B cell (primary cell): Measurements from ENCODE around the gene CCNL1. TPM values are rescaled to one million over a fixed set of nuclear protein-coding genes. Genes with fewer than 3 reads are reported as not detected.

ENCODE experiments used
- ATAC-seq: fragments of 200-7000 bp; cut with Tn5 transposase; one replicate; pipeline ENCODE4 v1.10.0; 2021; ENCODE audit warnings: low read depth, mild to moderate bottlenecking, moderate number of reproducible peaks, moderate library complexity
- CTCF ChIA-PET: fragments of 350-600 bp; sonication (Branson Sonifier 250); formaldehyde crosslinking; loops from one replicate; lab custom pipeline; 2021; ENCODE audit warnings: antibody characterized with exemption, inconsistent platforms; lab: Charles Lee
- POLR2A ChIA-PET: fragments of 350-600 bp; sonication (Branson Sonifier 250); formaldehyde crosslinking; loops from one replicate; lab custom pipeline; 2021; ENCODE audit warnings: antibody characterized with exemption; lab: Charles Lee
- DNase-seq: peaks from one replicate; pipeline ENCODE4 v3.0.0; 2013
- H2AFZ ChIP-seq: 2 replicates; pipeline ENCODE4 v1.6.1; 2012; ENCODE audit warnings: mild to moderate bottlenecking, low read depth, low read length; ENCODE audit not compliant: insufficient read depth, poor library complexity, severe bottlenecking
- H3K27ac ChIP-seq, 2 donors: 1 replicate in 1 of 2; 2 replicates in 1 of 2; pipeline ENCODE4 v1.5.1; 2012 to 2013; ENCODE audit warnings: low read length in 2 of 2, mild to moderate bottlenecking in 2 of 2, moderate library complexity in 1 of 2
- H3K27me3 ChIP-seq, 4 experiments: fragments of 200-600 bp in 1 of 4; sonication (generic) in 1 of 4; replicated peaks in 1 of 4; 1 replicate in 2 of 4; 2 replicates in 2 of 4; pipeline versions ENCODE4 v1.6.1 to v1.7.0; 2013 to 2016; ENCODE audit warnings: low read length in 3 of 4, mild to moderate bottlenecking in 2 of 4, mixed read lengths in 1 of 4, moderate library complexity in 1 of 4; ENCODE audit not compliant: insufficient read depth in 4 of 4, control insufficient read depth in 3 of 4; ENCODE audit errors: control extremely low read depth in 1 of 4
- H3K36me3 ChIP-seq, 2 experiments: replicated peaks in 1 of 2; 1 replicate in 1 of 2; 2 replicates in 1 of 2; pipeline versions ENCODE4 v1.6.1 to v1.7.1; 2013; ENCODE audit warnings: low read length in 1 of 2; ENCODE audit not compliant: insufficient read depth in 2 of 2, control insufficient read depth in 1 of 2; ENCODE audit errors: control extremely low read depth in 1 of 2, extremely low read depth in 1 of 2
- H3K4me1 ChIP-seq, 2 donors: fragments of 200-600 bp in 1 of 2; sonication (generic) in 1 of 2; 1 replicate in 1 of 2; 2 replicates in 1 of 2; pipeline versions ENCODE4 v1.5.1 to v1.6.1; 2013 to 2017; ENCODE audit warnings: low read length in 2 of 2; ENCODE audit not compliant: control insufficient read depth in 2 of 2, insufficient read depth in 2 of 2
- H3K4me2 ChIP-seq: replicated peaks from 2 replicates; pipeline ENCODE3; 2012; ENCODE audit warnings: mild to moderate bottlenecking, low read depth, low read length; ENCODE audit not compliant: poor library complexity, severe bottlenecking
- H3K4me3 ChIP-seq, 5 experiments: fragments of 200-600 bp in 1 of 5; sonication (generic) in 1 of 5; 1 replicate in 3 of 5; 2 replicates in 2 of 5; pipeline versions ENCODE4 v1.5.1 to v1.7.0; 2011 to 2016; ENCODE audit warnings: low read length in 4 of 5, mild to moderate bottlenecking in 4 of 5, low read depth in 2 of 5, control low read depth in 1 of 5, moderate library complexity in 1 of 5; ENCODE audit not compliant: insufficient read depth in 1 of 5; ENCODE audit errors: control extremely low read depth in 1 of 5, extremely low read depth in 1 of 5
- H3K79me2 ChIP-seq: fragments of 200-600 bp; sonication (generic); one replicate; pipeline ENCODE4 v1.6.0; 2016; ENCODE audit warnings: low read length; ENCODE audit not compliant: control insufficient read depth, insufficient read depth
- H3K9ac ChIP-seq: fragments of 200-600 bp; sonication (generic); 2 replicates; pipeline ENCODE4 v1.6.1; 2017; ENCODE audit warnings: mild to moderate bottlenecking, low read length, moderate library complexity
- H3K9me3 ChIP-seq, 3 donors: one replicate each; pipeline versions ENCODE4 v1.6.1 to v1.7.1; 2013; ENCODE audit warnings: low read length in 2 of 3; ENCODE audit not compliant: control insufficient read depth in 2 of 3, insufficient read depth in 1 of 3; ENCODE audit errors: control extremely low read depth in 1 of 3
- H4K20me1 ChIP-seq: 2 replicates; pipeline ENCODE4 v1.6.0; 2012; ENCODE audit warnings: mild to moderate bottlenecking, low read length; ENCODE audit not compliant: insufficient read depth, control insufficient read depth, poor library complexity, severe bottlenecking
- H3K27ac Mint-ChIP-seq: one replicate; pipeline ENCODE4 v1.8.0; 2021; ENCODE audit warnings: mixed read lengths
- H3K27me3 Mint-ChIP-seq: one replicate; pipeline ENCODE4 v1.8.0; 2021; ENCODE audit warnings: mixed read lengths
- H3K4me1 Mint-ChIP-seq: one replicate; pipeline ENCODE4 v1.8.0; 2021; ENCODE audit warnings: mixed read lengths
- H3K4me3 Mint-ChIP-seq: one replicate; pipeline ENCODE4 v1.8.0; 2021; ENCODE audit warnings: mixed read lengths
- H3K9me3 Mint-ChIP-seq: one replicate; pipeline ENCODE4 v1.8.0; 2022; ENCODE audit warnings: mixed read lengths; ENCODE audit not compliant: insufficient read depth
- CTCF ChIP-seq: fragments of 200-600 bp; IDR thresholded peaks from one replicate; pipeline ENCODE4 v1.8.0; 2022; ENCODE audit warnings: antibody characterized with exemption, mild to moderate bottlenecking
- EZH2 ChIP-seq: IDR thresholded peaks from 2 replicates; pipeline ENCODE4 v1.6.1; 2012; ENCODE audit warnings: borderline replicate concordance, low read depth, mild to moderate bottlenecking, moderate library complexity, low read length; ENCODE audit not compliant: insufficient read depth, poor library complexity, severe bottlenecking
- WGBS: methylation state at CpG from one replicate; pipeline ENCODE4 v1.1.5; 2013; ENCODE audit warnings: missing lambda C conversion rate; ENCODE audit not compliant: insufficient coverage; 5-methylcytosine and 5-hydroxymethylcytosine counted together
- intact Hi-C: fragments of 100-400 bp; cut with micrococcal nuclease; formaldehyde crosslinking; loops from one replicate; pipeline ENCODE4 v1.10.0; 2022
- polyA plus RNA-seq: library from polyadenylated mRNA; depleted of rRNA; stranded (reverse); fragments of >200 nt; gene quantifications from 2 replicates; pipeline ENCODE4 v1.2.3, GENCODE V29; 2012
- total RNA-seq, 2 donors: library from RNA; stranded (reverse); fragments of 120-200 nt in 1 of 2; gene quantifications; 1 replicate in 1 of 2; 2 replicates in 1 of 2; pipeline versions ENCODE4 v1.2.3 to v1.2.4, GENCODE V29; 2013 to 2022

The CCNL1 gene
- total and polyA plus RNA-seq, 2 donors (not counting 1 experiment from before 2014, with no cell fraction given): 322 to 655 TPM

- intact Hi-C loops: no loop called here
- DNase-seq (no peak), ATAC-seq (no peak)
- POLR2A ChIA-PET: no interaction called here
- TF ChIP-seq CTCF (peak; percentile 1), EZH2 (no peak)
- Histone ChIP-seq H3K27ac (no peak overlapping the region), H3K4me2 (no peak overlapping the region), H4K20me1 (no peaks in the 10 kb centered on the region), H3K4me3 (no peak overlapping the region), H3K79me2 (no peaks in the 10 kb centered on the region), H2AFZ (no peak overlapping the region), H3K9ac (no peak overlapping the region), H3K9me3 (no peaks in the 10 kb centered on the region), H3K36me3 (no peaks in the 10 kb centered on the region), H3K27me3 (no peaks in the 10 kb centered on the region), H3K4me1 (no peaks in the 10 kb centered on the region)
- Mint-ChIP-seq H3K4me1 (peaks cover 5% of the 10 kb centered on the region), H3K27ac (no peak overlapping the region), H3K9me3 (no peaks in the 10 kb centered on the region), H3K27me3 (no peaks in the 10 kb centered on the region), H3K4me3 (no peak overlapping the region)
- CTCF ChIA-PET: interaction anchor here (1.3 to 2.1 kb wide), 2 partner anchors 45 to 368 kb away, joined by 3 to 4 read pairs; partner anchors contain the start of gene CCNL1
- WGBS: no CpG with 5 or more reads among the region's 1 CpG
Observed at GRCh38 chr3:157204880-157205279, 44.9 kb upstream of the CCNL1 start.

GRCh38 chr3:157204431-157204830 is 44.5 kb upstream of the CCNL1 start:
- peak; percentile 23 for TF ChIP-seq CTCF
- no peak for TF ChIP-seq EZH2
- no peak overlapping the region for H2AFZ ChIP-seq
- intact Hi-C loops: no loop called here
- H3K27ac ChIP-seq: no peak overlapping the region
- H3K27me3 ChIP-seq: no peaks in the 10 kb centered on the region
- Mint-ChIP-seq H3K27me3 (no peaks in the 10 kb centered on the region), H3K9me3 (no peaks in the 10 kb centered on the region), H3K4me3 (no peak overlapping the region), H3K4me1 (peaks cover 5% of the 10 kb centered on the region), H3K27ac (no peak overlapping the region)
- ChIA-PET POLR2A (no interaction called here), CTCF (interaction anchor here (0.6 to 2.1 kb wide), 4 partner anchors 18 to 368 kb away, joined by 3 to 5 read pairs (median 4); partner anchors contain the start of gene CCNL1)
- no peaks in the 10 kb centered on the region for H4K20me1 ChIP-seq
- H3K4me3 ChIP-seq: no peak overlapping the region
- H3K9me3 ChIP-seq: no peaks in the 10 kb centered on the region
- H3K4me1 ChIP-seq: no peaks in the 10 kb centered on the region
- no peak overlapping the region for H3K4me2 ChIP-seq
- H3K9ac ChIP-seq: no peak overlapping the region
- no peaks in the 10 kb centered on the region for H3K36me3 ChIP-seq
- no peak for ATAC-seq
- no peak for DNase-seq
- no CpG with 5 or more reads among the region's 1 CpG for WGBS
- no peaks in the 10 kb centered on the region for H3K79me2 ChIP-seq
